ENCODE results near the gene CD59. TPM values are rescaled to one million over a fixed set of nuclear protein-coding genes. Genes with fewer than 3 reads are reported as not detected.
"Not testable (repeated sequence)": the region's sequence is repeated elsewhere in the genome, so short reads cannot be mapped to it uniquely, and the experiment has no call there.

The CD59 gene
- total RNA-seq, 1 experiment from 2014 or later = 204 TPM

DNA sequence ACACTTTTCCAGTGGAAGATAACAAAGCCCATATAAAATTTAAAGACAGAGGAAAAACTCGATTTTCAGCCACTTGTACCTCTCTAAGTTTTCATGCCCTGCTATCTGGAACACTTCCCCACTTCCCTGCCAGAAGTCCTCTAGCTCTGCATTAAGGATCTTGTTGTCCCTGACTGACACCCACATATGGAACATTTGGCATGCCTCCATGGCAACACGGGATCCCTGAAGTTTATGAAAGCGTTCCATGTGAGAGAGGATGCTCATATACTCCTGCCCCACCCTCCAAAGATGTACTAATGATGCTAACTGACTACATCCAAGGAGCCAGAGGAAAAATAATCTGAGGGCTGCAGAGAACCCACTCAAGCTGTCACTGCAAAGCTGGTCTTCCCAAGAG lies 26.8 kb downstream of the CD59 start:
- Histone ChIP-seq H3K27ac (ENCODE audit: low read depth, low read length, poor library complexity, severe bottlenecking) (no peak overlapping the region), H3K4me1 (ENCODE audit: insufficient read depth, low read length, poor library complexity, severe bottlenecking) (peaks cover 9% of the 10 kb centered on the region), H3K9me3 (ENCODE audit: low read depth, low read length, poor library complexity, severe bottlenecking) (no peaks in the 10 kb centered on the region), H3K36me3 (ENCODE audit: insufficient read depth, low read length, poor library complexity, severe bottlenecking) (peaks cover 17% of the 10 kb centered on the region), H3K4me3 (ENCODE audit: low read depth, low read length, poor library complexity, severe bottlenecking) (no peak overlapping the region), H3K27me3 (replicated peaks; ENCODE audit: insufficient read depth, low read depth, low read length, poor library complexity) (no peaks in the 10 kb centered on the region)
- ChIA-PET POLR2A (ENCODE audit: low non-redundant PET) (no interaction called here), CTCF (interaction anchor here (1.6 kb wide), 1 partner anchor 33 kb away, joined by 6 read pairs; no protein-coding TSS in a partner anchor)
- TF ChIP-seq, protein P1, sequence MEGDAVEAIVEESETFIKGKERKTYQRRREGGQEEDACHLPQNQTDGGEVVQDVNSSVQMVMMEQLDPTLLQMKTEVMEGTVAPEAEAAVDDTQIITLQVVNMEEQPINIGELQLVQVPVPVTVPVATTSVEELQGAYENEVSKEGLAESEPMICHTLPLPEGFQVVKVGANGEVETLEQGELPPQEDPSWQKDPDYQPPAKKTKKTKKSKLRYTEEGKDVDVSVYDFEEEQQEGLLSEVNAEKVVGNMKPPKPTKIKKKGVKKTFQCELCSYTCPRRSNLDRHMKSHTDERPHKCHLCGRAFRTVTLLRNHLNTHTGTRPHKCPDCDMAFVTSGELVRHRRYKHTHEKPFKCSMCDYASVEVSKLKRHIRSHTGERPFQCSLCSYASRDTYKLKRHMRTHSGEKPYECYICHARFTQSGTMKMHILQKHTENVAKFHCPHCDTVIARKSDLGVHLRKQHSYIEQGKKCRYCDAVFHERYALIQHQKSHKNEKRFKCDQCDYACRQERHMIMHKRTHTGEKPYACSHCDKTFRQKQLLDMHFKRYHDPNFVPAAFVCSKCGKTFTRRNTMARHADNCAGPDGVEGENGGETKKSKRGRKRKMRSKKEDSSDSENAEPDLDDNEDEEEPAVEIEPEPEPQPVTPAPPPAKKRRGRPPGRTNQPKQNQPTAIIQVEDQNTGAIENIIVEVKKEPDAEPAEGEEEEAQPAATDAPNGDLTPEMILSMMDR (conservative IDR thresholded peaks at IDR 0.05; ENCODE audit: low read depth, low read length) = no peak
- no peak for TF ChIP-seq EZH2 (IDR thresholded peaks at IDR 0.05; ENCODE audit: borderline replicate concordance, low read depth, low read length, poor library complexity, severe bottlenecking)
- no TSS peak for BruUV-seq (replicated peaks)
- intact Hi-C loops (cut with micrococcal nuclease; ENCODE audit: unreplicated experiment) = no loop called here
- DNase-seq (ENCODE audit: low spot score) = no peak

DNA sequence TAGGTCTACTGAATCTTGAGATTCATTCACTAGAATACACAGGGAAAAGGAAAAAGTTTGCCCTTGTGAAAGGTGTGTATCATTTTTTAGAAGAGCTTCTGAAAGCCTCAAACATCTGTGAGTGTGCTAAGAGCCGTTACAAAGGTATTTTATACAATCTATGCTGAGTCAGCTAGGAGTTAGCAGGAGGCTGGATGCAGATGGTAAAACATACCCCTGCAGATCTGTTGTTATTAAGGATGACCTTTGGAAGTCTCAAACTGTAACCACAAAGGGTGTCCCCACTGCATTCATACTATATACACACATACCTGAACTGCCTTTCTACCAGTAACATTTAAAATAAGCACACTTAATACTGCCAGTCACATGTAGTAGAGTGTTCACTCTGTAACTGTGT lies 27.2 kb downstream of the CD59 start:
- intact Hi-C loops (cut with micrococcal nuclease; ENCODE audit: unreplicated experiment) = no loop called here
- no peak for DNase-seq (ENCODE audit: low spot score)
- H3K36me3 ChIP-seq (ENCODE audit: insufficient read depth, low read length, poor library complexity, severe bottlenecking) = peaks cover 17% of the 10 kb centered on the region
- no peaks in the 10 kb centered on the region for H3K9me3 ChIP-seq (ENCODE audit: low read depth, low read length, poor library complexity, severe bottlenecking)
- no TSS peak for BruUV-seq (replicated peaks)
- H3K27me3 ChIP-seq (replicated peaks; ENCODE audit: insufficient read depth, low read depth, low read length, poor library complexity) = no peaks in the 10 kb centered on the region
- ChIA-PET POLR2A (ENCODE audit: low non-redundant PET) (no interaction called here), CTCF (interaction anchor here (0.6 to 1.6 kb wide), 2 partner anchors 33 to 620 kb away, joined by 6 to 8 read pairs; no protein-coding TSS in a partner anchor)
- TF ChIP-seq, protein P1 (conservative IDR thresholded peaks at IDR 0.05; ENCODE audit: low read depth, low read length) = no peak
- no peak for TF ChIP-seq EZH2 (IDR thresholded peaks at IDR 0.05; ENCODE audit: borderline replicate concordance, low read depth, low read length, poor library complexity, severe bottlenecking)
- H3K4me3 ChIP-seq (ENCODE audit: low read depth, low read length, poor library complexity, severe bottlenecking) = no peak overlapping the region
- H3K27ac ChIP-seq (ENCODE audit: low read depth, low read length, poor library complexity, severe bottlenecking) = no peak overlapping the region
- H3K4me1 ChIP-seq (ENCODE audit: insufficient read depth, low read length, poor library complexity, severe bottlenecking) = peaks cover 9% of the 10 kb centered on the region

GRCh38 chr11:33707831-33708230 lies 28.4 kb downstream of the CD59 start:
- BruUV-seq (replicated peaks); DNase-seq (ENCODE audit: low spot score); H3K9me3 ChIP-seq (ENCODE audit: low read depth, low read length, poor library complexity, severe bottlenecking); intact Hi-C loops (cut with micrococcal nuclease; ENCODE audit: unreplicated experiment); H3K27me3 ChIP-seq (replicated peaks; ENCODE audit: insufficient read depth, low read depth, low read length, poor library complexity); H3K4me3 ChIP-seq (ENCODE audit: low read depth, low read length, poor library complexity, severe bottlenecking); H3K4me1 ChIP-seq (ENCODE audit: insufficient read depth, low read length, poor library complexity, severe bottlenecking); H3K27ac ChIP-seq (ENCODE audit: low read depth, low read length, poor library complexity, severe bottlenecking): not testable (repeated sequence)
- ChIA-PET POLR2A (ENCODE audit: low non-redundant PET) (interaction anchor here (0.6 kb wide), 1 partner anchor 13 kb away, joined by 3 read pairs; no protein-coding TSS in a partner anchor), CTCF (interaction anchor here (1.1 kb wide), 1 partner anchor 35 kb away, joined by 3 read pairs; no protein-coding TSS in a partner anchor)
- peaks cover 17% of the 10 kb centered on the region for H3K36me3 ChIP-seq (ENCODE audit: insufficient read depth, low read length, poor library complexity, severe bottlenecking)

DNA sequence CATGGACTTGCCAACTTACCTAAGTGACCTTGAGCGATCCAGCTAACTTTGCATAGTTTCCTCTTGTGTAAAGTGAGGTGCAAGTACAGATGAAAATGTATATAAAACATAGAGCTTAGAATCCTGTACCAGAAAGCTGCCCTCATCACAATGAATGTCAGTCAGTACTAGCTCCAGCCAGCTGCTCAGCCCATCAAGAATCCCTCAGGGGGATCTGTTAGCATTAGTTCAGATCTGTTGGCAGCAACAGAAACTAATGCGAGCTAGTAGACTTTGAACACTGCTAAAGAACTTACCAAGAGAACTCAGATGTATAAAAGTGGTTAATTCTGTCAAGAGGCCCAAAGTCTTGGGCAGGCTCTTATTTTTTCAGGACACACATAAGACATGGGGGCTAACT lies 29.3 kb downstream of the CD59 start:
- no peak for TF ChIP-seq EZH2 (IDR thresholded peaks at IDR 0.05; ENCODE audit: borderline replicate concordance, low read depth, low read length, poor library complexity, severe bottlenecking)
- TF ChIP-seq, protein P1 (conservative IDR thresholded peaks at IDR 0.05; ENCODE audit: low read depth, low read length) = no peak
- BruUV-seq (replicated peaks) = no TSS peak
- H3K9me3 ChIP-seq (ENCODE audit: low read depth, low read length, poor library complexity, severe bottlenecking) = no peaks in the 10 kb centered on the region
- H3K4me1 ChIP-seq (ENCODE audit: insufficient read depth, low read length, poor library complexity, severe bottlenecking) = peaks cover 4% of the 10 kb centered on the region
- no peak overlapping the region for H3K27ac ChIP-seq (ENCODE audit: low read depth, low read length, poor library complexity, severe bottlenecking)
- peaks cover 17% of the 10 kb centered on the region for H3K36me3 ChIP-seq (ENCODE audit: insufficient read depth, low read length, poor library complexity, severe bottlenecking)
- CTCF ChIA-PET = interaction anchor here (1.1 kb wide), 1 partner anchor 35 kb away, joined by 3 read pairs; no protein-coding TSS in a partner anchor
- H3K4me3 ChIP-seq (ENCODE audit: low read depth, low read length, poor library complexity, severe bottlenecking) = no peak overlapping the region
- POLR2A ChIA-PET (ENCODE audit: low non-redundant PET) = interaction anchor here (0.6 to 0.7 kb wide), 2 partner anchors 12 to 45 kb away, joined by 3 read pairs; no protein-coding TSS in a partner anchor
- intact Hi-C loops (cut with micrococcal nuclease; ENCODE audit: unreplicated experiment) = no loop called here
- H3K27me3 ChIP-seq (replicated peaks; ENCODE audit: insufficient read depth, low read depth, low read length, poor library complexity) = no peaks in the 10 kb centered on the region
- no peak for DNase-seq (ENCODE audit: low spot score)
